Upper lobe of right lung (tissue), 1 donor: ENCODE measurements around the gene DUS4L. TPM values are rescaled to one million over a fixed set of nuclear protein-coding genes. Genes with fewer than 3 reads are reported as not detected.

Experiments
- ATAC-seq: fragments of 200-7000 bp; cut with Tn5 transposase; one replicate; pipeline ENCODE4 v1.9.1; 2020; ENCODE audit warnings: mild to moderate bottlenecking, moderate library complexity
- DNase-seq: peaks from one replicate; pipeline ENCODE4 v3.0.0-alpha.2; 2020
- H3K27ac ChIP-seq: fragments of 200-600 bp; one replicate; pipeline ENCODE4 v1.8.0; 2022
- H3K27me3 ChIP-seq: fragments of 200-600 bp; one replicate; pipeline ENCODE4 v1.8.0; 2022; ENCODE audit warnings: mild to moderate bottlenecking
- H3K36me3 ChIP-seq: fragments of 200-600 bp; one replicate; pipeline ENCODE4 v1.8.0; 2022
- H3K4me1 ChIP-seq: fragments of 200-600 bp; one replicate; pipeline ENCODE4 v1.8.0; 2022
- H3K4me3 ChIP-seq: fragments of 200-600 bp; one replicate; pipeline ENCODE4 v1.8.0; 2022; ENCODE audit warnings: mild to moderate bottlenecking
- H3K9me3 ChIP-seq: fragments of 200-600 bp; one replicate; pipeline ENCODE4 v1.8.0; 2022
- CTCF ChIP-seq: fragments of 200-600 bp; IDR thresholded peaks from one replicate; pipeline ENCODE4 v1.8.0; 2022; ENCODE audit warnings: antibody characterized with exemption
- intact Hi-C: fragments of 100-400 bp; cut with DNase I; formaldehyde crosslinking; loops from one replicate; pipeline ENCODE4 v1.11.0; 2022
- total RNA-seq: library from RNA; stranded (reverse); fragmentation: NEBNext Ultra II Directional; extraction: Animal tissue kit (Norgen Biotek cat#: 25700); gene quantifications from one replicate; pipeline ENCODE4 v1.2.1, GENCODE V29; 2021
- donor health status: DM: no; HTN: yes; CAD: no; lungs with severe emphysema.

DUS4L gene
- total RNA-seq, 1 donor from 2014 or later: 5.2 TPM

GRCh38 chr7:107597953-107598352, 34.2 kb downstream of the DUS4L start:
- H3K27me3 ChIP-seq: no peaks in the 10 kb centered on the region
- H3K4me3 ChIP-seq: no peak overlapping the region
- no peaks in the 10 kb centered on the region for H3K4me1 ChIP-seq
- ATAC-seq: no peak
- no peak for DNase-seq
- intact Hi-C loops: no loop called here
- TF ChIP-seq CTCF: no peak
- peaks cover 52% of the 10 kb centered on the region for H3K36me3 ChIP-seq
- H3K27ac ChIP-seq: no peak overlapping the region
- H3K9me3 ChIP-seq: no peaks in the 10 kb centered on the region

DNA sequence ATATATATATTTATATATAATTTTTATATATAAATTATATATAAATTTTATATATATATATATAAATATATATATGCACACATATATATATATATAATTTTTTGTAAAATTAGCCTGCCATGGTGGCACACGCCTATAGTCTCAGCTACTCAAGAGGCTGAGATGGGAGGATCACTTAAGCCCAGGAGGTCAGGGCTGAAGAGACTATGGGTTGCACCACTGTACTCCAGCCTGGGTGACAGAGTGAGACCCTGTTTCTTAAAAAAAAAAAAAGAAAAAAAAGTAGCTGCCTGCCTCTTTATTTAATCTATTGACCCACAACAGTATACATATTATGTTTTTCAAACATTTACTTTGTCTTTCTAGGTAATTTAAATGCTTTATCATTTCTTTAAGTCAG, 35.5 kb downstream of the DUS4L start:
- DNase-seq: no peak
- TF ChIP-seq CTCF: no peak
- H3K36me3 ChIP-seq: peaks cover 44% of the 10 kb centered on the region
- no peaks in the 10 kb centered on the region for H3K9me3 ChIP-seq
- ATAC-seq: no peak
- intact Hi-C loops: no loop called here
- no peak overlapping the region for H3K27ac ChIP-seq
- H3K27me3 ChIP-seq: no peaks in the 10 kb centered on the region
- no peaks in the 10 kb centered on the region for H3K4me1 ChIP-seq
- no peak overlapping the region for H3K4me3 ChIP-seq

DNA sequence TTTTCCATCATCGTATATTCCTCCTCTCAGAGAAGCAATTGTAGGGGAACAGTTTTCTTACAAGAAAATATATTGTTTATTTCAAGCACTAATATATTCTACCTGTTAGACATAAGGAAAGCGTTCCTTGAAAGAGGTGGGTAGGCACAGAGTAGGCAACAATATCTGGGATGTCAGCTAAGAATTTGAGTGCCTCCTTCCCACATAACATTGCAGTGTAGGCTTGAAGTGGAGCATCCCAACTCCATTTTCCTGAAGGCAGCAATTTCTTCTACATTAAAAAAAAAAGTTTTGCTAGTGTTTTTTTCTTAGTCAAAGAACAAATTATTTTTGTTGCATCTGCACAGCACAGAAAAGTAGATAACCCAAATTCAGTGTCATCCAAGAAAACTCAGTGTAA, 37.0 kb downstream of the DUS4L start:
- no peak for TF ChIP-seq CTCF
- Histone ChIP-seq H3K27ac (no peak overlapping the region), H3K27me3 (no peaks in the 10 kb centered on the region), H3K36me3 (peaks cover 29% of the 10 kb centered on the region), H3K4me3 (no peak overlapping the region), H3K9me3 (no peaks in the 10 kb centered on the region), H3K4me1 (no peaks in the 10 kb centered on the region)
- DNase-seq (no peak), ATAC-seq (no peak)
- intact Hi-C loops: no loop called here

DNA sequence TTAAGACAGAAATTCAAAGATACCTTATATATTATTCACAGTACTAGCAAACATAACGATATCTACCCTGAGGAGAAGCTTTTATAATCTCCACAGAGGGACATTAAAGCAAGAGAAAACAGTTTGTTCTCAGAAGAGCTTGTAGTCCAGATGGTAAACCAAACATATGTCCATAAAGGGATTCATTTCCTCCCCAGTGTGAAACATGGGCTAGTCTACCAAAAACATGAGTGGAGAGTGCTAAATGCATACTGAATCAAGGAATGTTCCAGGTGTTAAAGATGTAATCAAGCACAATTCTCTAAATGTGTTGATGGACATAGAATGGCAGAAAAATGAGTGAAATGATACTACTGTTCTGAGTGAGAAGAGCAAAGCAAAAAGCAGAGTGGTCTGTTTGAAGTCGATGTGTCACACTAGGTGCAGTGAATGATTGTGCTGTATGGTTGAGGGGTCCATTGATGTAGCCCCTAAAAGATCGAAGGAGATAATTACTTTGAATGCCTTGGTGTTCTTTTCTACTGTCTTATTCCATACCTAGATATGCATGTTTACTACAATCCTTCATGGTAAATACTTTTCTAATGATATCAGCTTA, 41.5 kb downstream of the DUS4L start:
- no peak overlapping the region for H3K4me3 ChIP-seq
- no peaks in the 10 kb centered on the region for H3K4me1 ChIP-seq
- no peak for ATAC-seq

DNA sequence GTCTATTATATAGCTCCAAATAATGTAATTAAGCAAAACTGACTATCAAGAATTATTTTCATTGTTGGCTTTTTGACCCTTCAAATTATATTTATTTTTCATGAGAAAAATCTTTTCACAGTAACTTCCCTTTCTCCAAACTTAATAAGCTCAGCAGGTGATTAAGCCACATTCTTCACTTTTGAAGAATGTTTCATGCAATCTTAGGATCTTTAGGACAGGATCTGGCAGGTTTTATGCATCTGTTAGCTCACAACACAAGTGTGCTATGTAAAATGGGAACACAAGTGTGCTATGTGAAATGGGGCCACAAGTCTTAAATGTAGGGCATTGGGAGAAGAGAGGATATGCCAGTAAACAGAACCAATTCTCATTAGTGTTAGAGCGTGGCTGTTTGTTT, 42.5 kb downstream of the DUS4L start:
- H3K27me3 ChIP-seq: no peaks in the 10 kb centered on the region
- no peak overlapping the region for H3K27ac ChIP-seq
- DNase-seq (no peak), ATAC-seq (no peak)
- H3K36me3 ChIP-seq: peaks cover 5% of the 10 kb centered on the region
- intact Hi-C loops: no loop called here
- no peaks in the 10 kb centered on the region for H3K9me3 ChIP-seq
- no peak overlapping the region for H3K4me3 ChIP-seq
- H3K4me1 ChIP-seq: no peaks in the 10 kb centered on the region
- TF ChIP-seq CTCF: no peak

More for the DNA sequence above, 41.5 kb downstream of the DUS4L start:
- no peak for DNase-seq
- Histone ChIP-seq H3K27ac (no peak overlapping the region), H3K36me3 (peaks cover 14% of the 10 kb centered on the region), H3K9me3 (no peaks in the 10 kb centered on the region), H3K27me3 (no peaks in the 10 kb centered on the region)
- TF ChIP-seq CTCF: no peak
- intact Hi-C loops: no loop called here

DNA sequence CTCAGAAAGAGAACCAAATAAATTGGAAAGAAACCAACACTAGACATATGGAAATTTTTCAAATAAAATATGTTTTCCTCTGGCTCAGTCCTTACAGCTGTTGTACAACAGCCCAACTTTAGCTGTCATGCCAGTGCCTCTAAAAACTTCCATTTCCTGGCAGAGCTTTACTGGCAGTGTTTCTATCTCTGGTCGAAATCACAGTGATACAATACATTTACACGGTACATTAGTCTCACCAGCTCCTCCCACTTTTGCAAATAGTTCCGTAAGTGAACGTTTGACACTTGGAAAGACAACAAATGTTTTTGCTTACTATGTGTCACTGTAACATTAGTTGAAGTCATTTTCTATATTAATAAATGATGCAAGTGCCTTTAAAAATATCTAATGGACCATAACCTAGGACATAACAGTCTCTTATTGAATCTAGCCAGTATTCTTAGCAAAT, 46.1 kb downstream of the DUS4L start:
- Histone ChIP-seq H3K27me3 (no peaks in the 10 kb centered on the region), H3K27ac (no peak overlapping the region), H3K9me3 (no peaks in the 10 kb centered on the region), H3K36me3 (peaks cover 20% of the 10 kb centered on the region), H3K4me1 (no peaks in the 10 kb centered on the region), H3K4me3 (no peak overlapping the region)
- ATAC-seq (no peak), DNase-seq (no peak)
- TF ChIP-seq CTCF: no peak
- intact Hi-C loops: no loop called here
